ENCODE data around the gene HSF5. TPM values are rescaled to one million over a fixed set of nuclear protein-coding genes. Genes with fewer than 3 reads are reported as not detected.

Gene HSF5
- total RNA-seq, 4 donors from 2014 or later: not detected

DNA sequence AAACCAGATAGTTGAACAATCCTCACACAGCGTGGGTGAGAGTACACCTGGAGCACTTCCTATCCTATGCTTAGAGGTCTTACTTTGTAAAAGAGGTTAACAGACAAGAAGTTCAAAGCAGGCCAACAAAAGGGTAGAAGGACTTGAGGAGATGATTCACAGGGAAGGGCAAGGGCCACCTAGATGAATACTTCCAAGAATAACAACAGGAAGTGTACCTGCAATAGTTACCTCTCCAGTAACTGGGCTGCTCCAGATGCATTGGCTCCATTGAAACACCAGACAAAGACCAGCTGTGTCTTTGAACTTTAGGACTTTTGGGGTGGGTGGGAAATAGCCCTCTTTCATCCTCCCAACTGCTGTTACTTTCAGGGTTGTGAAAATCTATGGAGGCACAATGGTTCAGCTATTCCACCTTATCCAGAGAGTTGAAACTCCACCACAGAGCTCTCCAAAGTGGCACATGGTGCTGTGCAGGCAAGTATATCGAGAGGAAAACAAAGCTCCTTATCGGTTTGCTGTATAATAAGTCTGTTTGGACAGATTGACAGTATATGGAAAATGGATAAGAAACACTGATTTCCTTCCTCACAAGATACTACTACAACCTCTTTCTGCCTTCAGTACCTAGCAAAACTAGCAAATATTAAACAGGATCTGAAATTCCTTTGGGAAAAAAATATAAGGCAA, 93.5 kb downstream of the HSF5 start:
- no peak for DNase-seq (ENCODE audit: low spot score in 2 of 2)
- Histone ChIP-seq H3K4me3 (no peak overlapping the region), H3K27ac (no peak overlapping the region), H3K27me3 (no peaks in the 10 kb centered on the region), H3K4me1 (peaks cover 12% of the 10 kb centered on the region), H3K9me3 (no peaks in the 10 kb centered on the region), H3K36me3 (no peaks in the 10 kb centered on the region)
- WGBS: 89% methylated on average over 3 of the region's 3 CpGs
- no peak for TF ChIP-seq POLR2A (IDR thresholded peaks at IDR 0.05)
- TF ChIP-seq, protein P1, sequence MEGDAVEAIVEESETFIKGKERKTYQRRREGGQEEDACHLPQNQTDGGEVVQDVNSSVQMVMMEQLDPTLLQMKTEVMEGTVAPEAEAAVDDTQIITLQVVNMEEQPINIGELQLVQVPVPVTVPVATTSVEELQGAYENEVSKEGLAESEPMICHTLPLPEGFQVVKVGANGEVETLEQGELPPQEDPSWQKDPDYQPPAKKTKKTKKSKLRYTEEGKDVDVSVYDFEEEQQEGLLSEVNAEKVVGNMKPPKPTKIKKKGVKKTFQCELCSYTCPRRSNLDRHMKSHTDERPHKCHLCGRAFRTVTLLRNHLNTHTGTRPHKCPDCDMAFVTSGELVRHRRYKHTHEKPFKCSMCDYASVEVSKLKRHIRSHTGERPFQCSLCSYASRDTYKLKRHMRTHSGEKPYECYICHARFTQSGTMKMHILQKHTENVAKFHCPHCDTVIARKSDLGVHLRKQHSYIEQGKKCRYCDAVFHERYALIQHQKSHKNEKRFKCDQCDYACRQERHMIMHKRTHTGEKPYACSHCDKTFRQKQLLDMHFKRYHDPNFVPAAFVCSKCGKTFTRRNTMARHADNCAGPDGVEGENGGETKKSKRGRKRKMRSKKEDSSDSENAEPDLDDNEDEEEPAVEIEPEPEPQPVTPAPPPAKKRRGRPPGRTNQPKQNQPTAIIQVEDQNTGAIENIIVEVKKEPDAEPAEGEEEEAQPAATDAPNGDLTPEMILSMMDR (IDR thresholded peaks at IDR 0.05): no peak
- TF ChIP-seq POLR2AphosphoS5 (IDR thresholded peaks at IDR 0.05): no peak
- no peak for TF ChIP-seq EP300 (IDR thresholded peaks at IDR 0.05)

DNA sequence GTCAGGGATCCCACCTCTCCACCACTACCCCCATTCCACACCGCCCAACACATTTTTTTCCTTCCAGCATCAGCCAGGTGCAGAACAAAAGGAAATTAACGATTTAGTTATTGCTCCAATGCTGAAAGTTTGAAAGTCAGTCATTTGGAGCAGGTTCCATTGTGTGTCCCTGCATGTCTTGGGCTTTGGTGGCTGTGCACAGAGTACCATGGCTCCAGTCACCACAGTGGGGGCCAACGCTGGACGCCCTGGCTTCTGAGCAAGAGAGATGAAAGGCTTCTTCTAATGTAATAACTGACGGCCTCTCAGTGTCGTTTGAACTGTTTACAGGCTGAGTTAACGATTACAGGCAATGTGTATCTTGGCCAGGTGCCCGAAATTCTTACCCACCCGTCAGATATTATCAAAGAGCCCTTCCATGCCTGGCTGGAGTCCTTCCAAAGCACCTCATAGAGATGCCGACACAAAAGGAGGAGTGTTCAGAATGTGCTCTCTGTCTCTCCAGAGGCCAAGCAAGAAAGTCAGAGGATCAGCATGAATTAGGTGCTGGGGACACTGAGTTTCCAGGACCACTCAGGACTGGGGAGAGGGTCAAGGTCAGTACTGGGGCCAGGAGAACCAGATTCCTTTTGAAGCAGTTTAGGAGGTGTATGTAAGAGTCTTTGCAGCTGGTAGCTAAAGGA, 96.8 kb downstream of the HSF5 start:
- Histone ChIP-seq H3K9me3 (no peaks in the 10 kb centered on the region), H3K4me1 (peaks cover 26% of the 10 kb centered on the region), H3K36me3 (no peaks in the 10 kb centered on the region), H3K4me3 (no peak overlapping the region), H3K27ac (no peak overlapping the region), H3K27me3 (no peaks in the 10 kb centered on the region)
- TF ChIP-seq POLR2A (IDR thresholded peaks at IDR 0.05) (no peak), POLR2AphosphoS5 (IDR thresholded peaks at IDR 0.05) (no peak), EP300 (IDR thresholded peaks at IDR 0.05) (no peak)
- TF ChIP-seq, protein P1 (IDR thresholded peaks at IDR 0.05): no peak
- DNase-seq (ENCODE audit: low spot score in 2 of 2): no peak
- WGBS: 29% methylated on average over 10 of the region's 10 CpGs

DNA sequence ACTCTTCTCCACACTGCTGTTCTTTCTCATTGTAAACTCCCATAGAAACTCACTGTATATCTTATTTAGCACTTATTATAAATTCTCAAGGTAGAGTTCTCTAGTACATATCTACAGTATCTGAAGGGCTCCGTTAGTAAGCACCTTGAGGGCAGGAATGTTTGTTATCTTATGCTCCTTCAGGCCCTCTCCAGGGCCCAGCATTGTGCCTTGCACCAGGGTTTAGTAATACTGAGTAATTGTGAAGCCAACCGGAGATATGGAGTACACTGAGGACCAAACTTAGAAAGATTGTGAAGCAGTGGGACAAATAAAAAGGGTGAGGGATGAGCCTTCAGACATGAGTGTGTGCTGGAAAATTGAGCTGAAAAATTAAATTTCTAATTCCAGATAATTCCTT, 97.3 kb downstream of the HSF5 start:
- TF ChIP-seq, protein P1 (IDR thresholded peaks at IDR 0.05): no peak
- TF ChIP-seq POLR2AphosphoS5 (IDR thresholded peaks at IDR 0.05): no peak
- TF ChIP-seq POLR2A (IDR thresholded peaks at IDR 0.05): no peak
- TF ChIP-seq EP300 (IDR thresholded peaks at IDR 0.05): no peak
- Histone ChIP-seq H3K9me3 (no peaks in the 10 kb centered on the region), H3K27me3 (no peaks in the 10 kb centered on the region), H3K4me1 (peaks cover 26% of the 10 kb centered on the region), H3K36me3 (no peaks in the 10 kb centered on the region), H3K4me3 (no peak overlapping the region), H3K27ac (no peak overlapping the region)
- DNase-seq (ENCODE audit: low spot score in 2 of 2): no peak
- WGBS: 79% methylated on average over 2 of the region's 2 CpGs

DNA sequence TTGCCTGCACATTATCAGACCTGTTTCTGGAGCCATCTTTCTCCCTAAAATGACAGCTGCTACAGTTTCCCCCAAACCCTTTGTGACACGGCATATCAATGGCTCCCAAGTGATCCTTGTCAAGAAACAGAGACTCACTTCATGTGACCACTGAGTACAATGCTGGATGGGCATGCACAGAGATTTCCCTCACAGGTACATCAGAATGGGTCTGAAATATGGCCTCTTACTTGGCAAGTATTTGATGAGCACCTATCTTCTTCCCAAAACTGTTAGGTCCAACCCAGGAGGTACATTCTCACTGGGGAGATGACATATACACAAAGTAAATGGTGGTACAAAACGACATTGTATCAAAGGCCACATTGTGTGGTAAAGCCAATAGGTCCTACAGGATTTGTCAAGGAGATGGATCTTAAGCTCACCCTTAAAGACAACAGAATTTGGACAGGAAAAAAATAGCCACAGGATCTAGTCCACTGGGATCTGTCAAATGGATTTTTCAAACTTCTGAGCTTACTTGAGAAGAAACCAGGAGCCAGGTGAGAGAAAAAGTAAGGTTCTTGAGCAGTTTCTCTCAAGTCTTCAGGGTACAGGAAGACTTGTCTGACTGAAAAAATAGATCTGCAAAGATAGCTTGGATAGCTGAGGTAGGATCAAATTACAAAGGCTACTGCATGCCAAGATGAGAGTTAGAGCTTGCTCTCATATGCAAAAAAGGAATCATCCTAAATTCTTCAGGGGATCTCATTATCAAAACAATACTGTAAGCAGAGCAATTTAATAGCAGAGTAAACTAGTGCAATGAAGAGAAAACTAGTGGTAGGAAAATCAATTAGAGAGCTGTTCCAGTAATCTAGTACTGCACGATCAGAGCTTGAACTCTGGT, 99.7 kb downstream of the HSF5 start:
- H3K27ac ChIP-seq: no peak overlapping the region

More for the DNA sequence above, 99.7 kb downstream of the HSF5 start:
- no peak overlapping the region for H3K4me3 ChIP-seq
- no peaks in the 10 kb centered on the region for H3K27me3 ChIP-seq
- WGBS: 53% methylated on average over 3 of the region's 3 CpGs
- H3K9me3 ChIP-seq: no peaks in the 10 kb centered on the region
- no peaks in the 10 kb centered on the region for H3K36me3 ChIP-seq
- DNase-seq (ENCODE audit: low spot score in 2 of 2): no peak
- peaks cover 39% of the 10 kb centered on the region for H3K4me1 ChIP-seq
- no peak for TF ChIP-seq EP300 (IDR thresholded peaks at IDR 0.05)
- no peak for TF ChIP-seq POLR2A (IDR thresholded peaks at IDR 0.05)
- TF ChIP-seq POLR2AphosphoS5 (IDR thresholded peaks at IDR 0.05): no peak
- TF ChIP-seq, protein P1 (IDR thresholded peaks at IDR 0.05): no peak

Data from suprapubic skin (tissue), 4 donors.